A549 (cell line): Measurements from ENCODE around the gene RNF41.

ENCODE experiments used
- JUN ChIP-seq, 2 experiments: fragments of >200 bp; sonication (Bioruptor Twin); formaldehyde crosslinking; IDR thresholded peaks; 2 replicates in 1 of 2; 3 replicates in 1 of 2; pipeline ENCODE4 v1.6.1; 2016 to 2017
- PHF8 ChIP-seq: fragments of 200-600 bp; sonication (generic); IDR thresholded peaks from 2 replicates; pipeline ENCODE4 v1.6.1; 2016; ENCODE audit warnings: low read depth, mild to moderate bottlenecking, antibody characterized with exemption, moderate library complexity, borderline replicate concordance

GRCh38 chr12:56172839-56173238, 48.9 kb downstream of the RNF41 start:
- no peak for TF ChIP-seq JUN (IDR thresholded peaks at IDR 0.05)
- TF ChIP-seq PHF8: no peak
